Measurements from ENCODE around the gene SNX27.

DNA sequence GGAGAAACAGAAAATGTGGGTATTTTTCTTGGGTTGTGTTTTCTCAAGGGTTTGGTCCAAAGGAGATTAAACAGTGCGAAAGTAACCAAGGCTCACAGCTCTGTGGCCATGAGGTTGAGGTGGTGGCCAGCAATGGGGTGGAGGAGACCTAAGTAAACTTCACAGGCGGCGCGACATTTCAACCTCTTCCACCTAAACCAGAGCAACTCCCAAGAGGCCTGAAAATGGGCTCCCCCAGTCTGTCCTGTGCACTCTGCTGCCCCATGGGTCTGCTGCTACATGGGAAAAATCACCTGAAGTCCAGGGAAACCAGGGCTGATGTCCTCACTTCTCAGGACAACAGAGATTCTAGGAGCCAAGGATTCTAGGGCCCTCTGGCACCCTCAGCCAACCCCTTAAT, 92.4 kb downstream of the SNX27 start:
- TF ChIP-seq, protein P1, sequence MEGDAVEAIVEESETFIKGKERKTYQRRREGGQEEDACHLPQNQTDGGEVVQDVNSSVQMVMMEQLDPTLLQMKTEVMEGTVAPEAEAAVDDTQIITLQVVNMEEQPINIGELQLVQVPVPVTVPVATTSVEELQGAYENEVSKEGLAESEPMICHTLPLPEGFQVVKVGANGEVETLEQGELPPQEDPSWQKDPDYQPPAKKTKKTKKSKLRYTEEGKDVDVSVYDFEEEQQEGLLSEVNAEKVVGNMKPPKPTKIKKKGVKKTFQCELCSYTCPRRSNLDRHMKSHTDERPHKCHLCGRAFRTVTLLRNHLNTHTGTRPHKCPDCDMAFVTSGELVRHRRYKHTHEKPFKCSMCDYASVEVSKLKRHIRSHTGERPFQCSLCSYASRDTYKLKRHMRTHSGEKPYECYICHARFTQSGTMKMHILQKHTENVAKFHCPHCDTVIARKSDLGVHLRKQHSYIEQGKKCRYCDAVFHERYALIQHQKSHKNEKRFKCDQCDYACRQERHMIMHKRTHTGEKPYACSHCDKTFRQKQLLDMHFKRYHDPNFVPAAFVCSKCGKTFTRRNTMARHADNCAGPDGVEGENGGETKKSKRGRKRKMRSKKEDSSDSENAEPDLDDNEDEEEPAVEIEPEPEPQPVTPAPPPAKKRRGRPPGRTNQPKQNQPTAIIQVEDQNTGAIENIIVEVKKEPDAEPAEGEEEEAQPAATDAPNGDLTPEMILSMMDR (IDR thresholded peaks at IDR 0.05) = no peak
- TF ChIP-seq EZH2 (IDR thresholded peaks at IDR 0.05; ENCODE audit: borderline replicate concordance, insufficient read depth, low read depth, low read length, poor library complexity, severe bottlenecking) = no peak

All from B cell (primary cell).